ENCODE results near the gene C19orf47.

The C19orf47 gene

DNA sequence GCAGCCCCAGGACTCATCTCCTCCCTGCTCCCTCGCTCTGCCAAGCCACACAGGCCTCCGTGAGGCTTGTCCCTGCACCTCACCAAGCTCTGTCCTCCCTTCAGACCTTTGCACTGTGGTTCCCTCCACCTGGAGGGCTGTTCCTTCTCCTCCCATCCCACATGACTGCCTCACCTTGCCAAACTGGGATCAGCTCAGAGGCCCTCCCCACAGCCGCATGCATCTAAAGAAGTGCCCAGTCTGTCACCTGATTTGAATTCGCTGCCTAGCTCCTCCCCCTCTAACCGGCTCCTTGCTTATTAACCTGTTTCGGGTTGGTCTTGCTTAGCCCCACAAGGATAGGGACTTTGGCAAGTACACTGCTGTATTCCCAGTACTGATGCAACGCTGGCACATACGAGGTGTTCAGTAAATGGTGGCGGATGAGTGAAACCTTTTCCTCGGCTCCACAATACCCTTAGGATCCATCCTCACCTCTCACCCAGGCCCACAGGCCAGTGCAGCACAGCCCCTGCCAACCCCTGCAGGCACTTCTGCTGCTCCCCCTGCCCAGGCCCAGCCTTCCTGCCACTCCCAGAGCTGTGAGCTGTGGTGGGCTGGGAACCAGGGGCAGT lies 67.5 kb downstream of the C19orf47 start:
- DNase-seq = peak; percentile 66

DNA sequence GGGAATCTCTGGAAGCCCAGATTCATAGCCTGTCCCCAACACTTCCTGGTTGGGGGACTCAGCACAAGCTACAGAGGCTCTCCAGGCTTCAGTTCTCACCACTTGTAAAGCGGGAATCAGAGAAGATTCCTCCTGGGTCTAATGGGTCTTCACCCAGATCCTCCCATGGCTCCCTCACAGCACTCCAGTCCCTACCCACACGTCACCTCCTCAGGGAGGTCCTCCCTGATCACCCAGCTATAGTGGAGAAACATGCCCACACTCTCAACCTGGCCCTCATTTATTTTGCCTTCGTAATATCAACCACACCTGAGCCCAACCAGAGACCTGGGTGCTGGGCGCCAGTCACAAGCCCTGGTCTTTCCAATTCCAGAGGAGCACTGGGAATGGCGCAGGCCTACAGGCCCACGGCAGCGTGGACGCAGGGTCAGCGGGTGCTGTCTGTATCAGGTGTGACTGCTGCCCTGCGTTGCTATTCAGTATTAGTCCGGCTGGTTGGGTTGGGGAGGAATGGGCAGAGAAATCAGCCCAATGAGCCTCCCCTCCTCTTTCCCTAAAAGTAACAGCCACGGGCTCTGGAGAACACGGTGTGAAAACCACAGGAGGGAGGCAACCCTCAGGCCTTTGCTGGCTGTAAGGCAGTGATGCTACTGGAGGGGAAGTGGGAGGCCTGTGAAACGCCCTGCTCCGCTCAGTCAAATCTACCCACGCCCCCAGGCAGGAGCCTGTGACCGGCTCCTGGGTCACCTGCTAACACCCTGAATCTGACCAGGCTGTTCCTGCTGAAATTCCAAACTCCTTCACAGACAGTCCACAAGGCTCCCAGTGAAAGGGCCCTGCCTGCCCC lies 68.2 kb downstream of the C19orf47 start:
- peak; percentile 80 for DNase-seq

DNA sequence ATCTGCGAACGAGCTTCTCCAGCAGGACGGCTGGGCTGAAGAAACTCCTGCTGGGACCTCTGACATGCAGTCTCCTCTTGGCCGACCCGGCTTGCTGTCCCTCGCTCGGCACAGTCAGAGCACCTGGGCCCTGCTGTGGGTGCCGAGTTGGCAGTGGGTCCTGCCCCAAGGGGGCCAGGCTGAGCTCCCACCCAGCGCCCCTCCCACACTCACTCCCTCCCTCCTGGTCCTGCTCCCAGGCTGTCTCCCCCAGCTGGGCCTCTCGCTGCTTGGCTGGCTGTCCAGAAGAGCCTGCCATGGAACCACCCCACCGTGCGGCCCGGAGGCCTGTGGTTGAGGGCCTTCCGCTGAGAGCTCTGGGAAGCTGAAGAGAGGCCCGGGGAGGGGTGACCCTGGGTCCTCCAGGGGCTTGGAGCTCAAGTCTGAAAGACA lies 69.1 kb downstream of the C19orf47 start:
- DNase-seq = no peak

DNA sequence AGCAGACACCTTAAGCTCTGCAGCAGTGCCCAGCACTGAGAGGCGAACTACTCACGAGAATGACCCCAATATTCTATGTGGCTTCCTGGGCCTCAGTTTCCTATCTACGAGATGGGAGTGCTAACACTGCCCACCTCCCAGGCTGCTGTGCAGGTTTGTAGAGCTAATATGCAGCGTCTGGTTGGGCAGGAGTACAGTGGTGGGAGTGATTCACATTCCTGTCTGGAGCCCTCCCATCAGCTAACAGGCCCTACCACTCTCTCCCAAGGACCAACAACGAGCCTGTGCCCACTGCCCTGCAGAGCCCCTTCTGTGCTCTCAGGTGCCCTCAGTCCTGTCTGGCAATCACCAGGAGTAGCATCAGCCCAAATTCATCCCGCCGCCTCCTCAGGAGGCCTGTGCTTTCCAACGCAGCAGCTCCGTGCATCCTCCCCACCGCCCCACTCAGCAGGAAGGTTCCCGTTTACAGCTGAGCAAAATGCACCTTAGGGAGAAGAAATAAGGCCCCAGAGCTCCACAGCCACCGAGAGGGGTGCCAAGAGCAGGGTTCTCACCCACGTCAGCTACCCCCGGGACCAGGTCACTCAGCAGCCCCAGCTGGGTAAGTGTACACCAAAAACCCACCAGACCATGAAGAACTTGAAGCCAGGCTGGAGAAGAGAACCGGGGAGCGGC lies 69.7 kb downstream of the C19orf47 start:
- DNase-seq = peak; percentile 54

DNA sequence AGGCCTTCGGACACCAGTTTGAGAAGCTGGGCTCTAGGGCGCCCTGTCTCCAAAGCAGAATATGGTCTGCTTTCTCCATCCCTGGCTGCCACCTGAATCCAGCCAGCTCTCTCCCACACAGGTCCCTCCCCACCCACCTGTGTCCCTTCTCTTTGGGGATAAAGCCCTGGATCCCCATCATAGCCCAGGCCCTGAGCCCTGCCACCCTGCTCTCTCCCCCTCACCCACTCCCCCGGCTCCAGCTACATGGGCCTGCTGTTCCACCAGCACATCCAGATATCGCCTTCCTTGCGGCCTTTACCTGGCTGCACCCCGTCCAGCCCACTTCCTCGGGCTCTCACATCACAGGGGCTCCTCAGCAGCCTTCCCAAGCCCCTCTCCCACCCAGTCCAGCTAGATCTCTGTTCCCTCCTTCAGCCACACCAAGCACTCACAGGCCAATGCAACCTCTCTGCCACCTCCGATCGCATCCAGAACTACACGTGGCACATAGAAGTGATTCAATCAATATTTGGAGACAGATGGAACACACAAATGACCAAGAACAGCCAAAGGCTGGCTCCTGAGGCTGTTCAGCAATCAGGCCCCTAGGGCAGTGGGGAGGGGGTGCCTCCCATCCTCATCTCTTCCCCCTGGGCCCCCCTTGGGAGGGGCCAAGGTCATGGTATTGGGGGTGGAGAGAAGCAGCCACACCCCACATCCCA lies 70.7 kb downstream of the C19orf47 start:
- DNase-seq = no peak

DNA sequence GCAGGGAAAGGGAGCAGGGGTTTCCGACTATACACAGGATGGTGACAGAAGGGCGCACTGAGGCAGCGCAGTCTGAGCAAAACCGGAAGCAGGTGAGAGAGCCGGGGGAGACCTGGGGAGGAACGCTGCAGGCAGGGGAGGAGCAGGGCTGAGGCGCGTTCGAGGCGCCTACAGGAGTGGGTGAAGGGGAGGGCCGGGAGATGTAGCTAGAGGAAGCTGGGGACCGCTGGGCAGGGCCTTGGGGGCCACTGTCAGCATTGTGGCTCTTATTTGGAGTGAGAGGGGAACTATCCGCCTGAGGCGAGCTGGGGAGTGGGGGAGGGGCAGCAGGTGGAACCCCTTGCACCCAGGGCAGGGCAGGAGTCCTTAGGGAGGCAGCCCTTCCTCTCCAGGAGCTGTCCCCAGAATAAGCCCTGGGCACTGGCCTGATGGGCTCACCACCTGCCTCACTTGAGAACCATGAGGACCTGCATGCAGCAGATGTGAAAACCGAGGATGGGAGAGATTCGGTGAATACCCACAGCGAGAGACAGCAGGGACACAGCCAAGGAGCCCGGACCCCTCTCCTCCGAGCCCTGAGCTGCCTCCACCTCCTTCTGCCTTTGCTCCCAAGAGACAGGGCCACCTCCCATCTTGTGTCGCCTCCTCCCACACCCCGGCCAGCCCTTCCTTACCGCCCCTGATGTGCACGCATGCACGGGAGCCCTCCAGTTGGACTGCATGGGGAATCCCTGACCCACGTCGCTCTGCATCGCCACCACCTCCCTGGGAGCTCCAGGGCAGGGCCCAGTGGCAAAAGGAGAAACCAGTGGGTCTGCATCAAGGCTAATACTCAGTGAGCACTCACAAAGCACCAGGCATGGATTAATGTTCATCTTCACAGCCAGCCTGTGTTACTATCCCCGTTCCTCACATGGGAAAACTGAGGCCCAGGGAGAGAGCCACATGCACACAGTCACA lies 73.3 kb downstream of the C19orf47 start:
- DNase-seq = no peak

DNA sequence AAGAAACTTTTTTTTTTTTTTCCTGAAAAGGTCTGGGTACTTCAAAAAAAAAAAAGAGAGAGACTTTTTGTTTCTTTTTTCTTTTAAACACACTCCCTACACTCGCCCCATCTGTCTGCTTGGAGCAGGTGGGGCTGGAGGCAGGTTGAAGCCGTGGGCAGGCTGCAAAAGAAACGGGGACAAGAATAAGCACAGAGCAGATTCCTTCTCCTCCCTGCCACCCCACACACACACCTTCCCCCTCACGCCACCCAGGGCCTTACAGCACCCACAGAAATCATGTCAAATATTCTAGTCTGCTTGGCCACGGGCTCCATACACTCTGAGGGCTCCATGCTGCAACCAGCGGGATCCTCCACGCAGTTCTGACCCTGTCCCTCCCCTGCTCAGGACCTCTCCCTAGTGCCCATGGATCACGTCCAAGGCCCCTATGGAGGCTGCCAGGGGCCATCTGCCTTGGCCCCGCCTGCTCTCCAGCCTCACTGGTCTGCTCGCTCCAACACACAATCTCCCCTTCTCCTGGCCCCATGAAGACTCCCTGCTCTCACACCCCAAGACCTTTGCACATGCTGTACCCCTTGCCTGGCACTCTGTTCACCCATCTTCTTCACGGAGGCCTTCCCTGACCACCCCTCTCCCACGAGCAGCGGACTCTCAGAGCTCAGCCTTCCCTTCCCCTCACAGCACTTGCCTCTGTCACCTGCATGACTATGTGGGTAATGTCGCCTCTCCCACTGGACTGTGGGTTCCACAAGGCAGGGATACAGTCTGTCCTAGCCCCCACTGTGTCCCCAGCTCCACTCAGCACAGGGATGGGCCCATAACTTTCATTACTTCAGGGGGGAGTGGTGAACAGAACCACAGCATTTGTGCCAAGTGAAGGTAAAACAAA lies 74.5 kb downstream of the C19orf47 start:
- DNase-seq = no peak

DNA sequence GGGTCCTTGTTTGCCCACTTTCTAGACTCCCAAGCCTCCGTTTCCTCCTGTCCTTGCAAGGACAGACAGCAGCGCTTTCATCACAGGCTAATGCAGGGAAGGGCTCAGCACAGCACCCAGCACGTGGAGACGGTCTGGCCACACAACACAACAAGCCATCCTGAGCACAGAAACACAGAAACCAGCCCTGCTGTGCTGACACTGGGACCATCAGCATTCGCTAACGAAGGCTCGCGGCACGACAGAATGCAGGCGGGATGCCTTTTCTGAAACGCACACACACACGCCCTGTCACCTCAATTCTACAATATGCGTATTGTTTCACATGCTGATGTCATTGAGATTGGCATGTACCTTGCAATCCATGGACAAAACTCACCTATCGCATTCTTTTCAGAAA lies 75.9 kb downstream of the C19orf47 start:
- DNase-seq = no peak

DNA sequence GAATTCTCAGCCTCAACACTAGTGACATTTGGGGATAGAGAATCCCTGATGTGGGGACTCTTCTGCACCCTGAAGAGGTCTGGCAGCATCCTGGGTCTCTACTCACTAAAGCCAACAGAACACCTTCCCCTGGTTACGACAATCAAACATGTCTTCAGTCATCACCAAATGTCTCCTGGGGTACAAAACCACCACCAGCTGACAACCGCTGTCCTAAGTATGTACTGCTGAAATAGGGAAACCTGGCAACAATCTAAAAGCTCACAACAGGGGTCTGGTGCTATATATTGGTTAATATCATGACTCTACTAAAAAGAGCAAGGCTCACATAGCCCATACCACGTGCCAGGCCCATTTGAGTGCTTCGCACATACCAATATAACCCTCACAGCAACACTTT lies 76.5 kb downstream of the C19orf47 start:
- no peak for DNase-seq

DNA sequence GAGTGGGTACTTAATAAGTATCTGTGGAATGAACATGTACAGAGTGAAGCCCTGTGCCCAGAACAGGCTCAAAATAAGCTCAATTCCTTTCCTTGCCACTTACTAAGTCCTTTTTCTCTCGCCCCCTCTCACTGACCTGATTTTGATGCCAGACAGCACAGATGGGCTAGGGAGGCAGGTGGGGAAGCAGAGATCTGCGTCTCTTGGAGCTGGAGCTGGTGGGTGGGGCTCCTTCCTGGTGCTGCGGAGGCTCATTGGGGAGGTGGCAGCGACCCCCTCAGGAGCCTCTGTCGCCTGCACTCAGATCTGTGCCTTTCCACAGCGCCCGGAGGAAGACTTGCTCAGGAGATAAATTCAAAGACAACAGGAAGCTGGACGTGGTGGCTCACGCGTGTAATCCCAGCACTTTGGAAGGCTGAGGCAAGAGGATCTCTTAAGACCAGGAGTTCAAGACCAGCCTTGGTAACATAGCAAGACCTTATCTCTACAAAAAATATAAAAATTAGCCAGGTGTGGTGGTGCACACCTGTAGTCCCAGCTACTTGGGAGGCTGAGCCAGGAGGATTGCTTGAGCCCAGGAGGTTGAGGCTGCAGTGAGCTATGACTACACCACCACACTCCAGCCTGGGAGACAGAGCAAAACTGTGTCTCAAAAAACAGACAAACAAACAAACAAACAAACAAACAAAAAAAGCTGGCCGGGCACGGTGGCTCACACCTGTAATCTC lies 77.7 kb downstream of the C19orf47 start:
- DNase-seq = peak; percentile 51
